Erythroblast (primary cell): ENCODE measurements around the gene NPFF.
"Not testable (repeated sequence)": the region's sequence is repeated elsewhere in the genome, so short reads cannot be mapped to it uniquely, and the experiment has no call there.

ENCODE experiments used
- DNase-seq, 2 experiments: peaks; one replicate each; lab custom pipeline; 2025; lab: John Stamatoyannopoulos, UW
- GATA1 ChIP-seq: IDR thresholded peaks from 2 replicates; pipeline ENCODE4 v1.6.1; 2011; ENCODE audit warnings: low read depth, mild to moderate bottlenecking, control low read depth, low read length, moderate library complexity
- POLR2A ChIP-seq: IDR thresholded peaks from 2 replicates; pipeline ENCODE4 v1.6.1; 2011; ENCODE audit warnings: mild to moderate bottlenecking, low read length

The NPFF gene

GRCh38 chr12:53506881-53507602 is at the start of gene NPFF:
Gene NPFF (minus strand): TSS chr12:53507484. CDS start chr12:53507474, 10 bp downstream.
- no peak for DNase-seq
- TF ChIP-seq POLR2A: no peak
- no peak for TF ChIP-seq GATA1

- no peak for TF ChIP-seq GATA1
- TF ChIP-seq POLR2A: no peak
- DNase-seq: no peak
Observed at GRCh38 chr12:53552361-53553327, 45.4 kb upstream of the NPFF start.

- TF ChIP-seq POLR2A (no peak), GATA1 (no peak)
- DNase-seq: no peak
Observed at GRCh38 chr12:53551889-53552291, 44.6 kb upstream of the NPFF start.

- no peak for DNase-seq
- TF ChIP-seq POLR2A (no peak), GATA1 (no peak)
Observed at GRCh38 chr12:53550595-53550994, 43.3 kb upstream of the NPFF start.

GRCh38 chr12:53550131-53550530 is 42.8 kb upstream of the NPFF start:
- DNase-seq: not testable (repeated sequence)

GRCh38 chr12:53548354-53548753 is 41.1 kb upstream of the NPFF start:
- not testable (repeated sequence) for DNase-seq

- peak; percentile 59 to 62 for DNase-seq
- TF ChIP-seq POLR2A (no peak), GATA1 (no peak)
Observed at GRCh38 chr12:53543539-53543938, 36.3 kb upstream of the NPFF start.

- no peak for TF ChIP-seq POLR2A
- TF ChIP-seq GATA1: no peak
Observed at GRCh38 chr12:53539526-53539925, 32.2 kb upstream of the NPFF start.

GRCh38 chr12:53538209-53538689 is 31.0 kb upstream of the NPFF start:
- no peak for DNase-seq
- TF ChIP-seq POLR2A (no peak), GATA1 (no peak)

More at GRCh38 chr12:53539526-53539925, 32.2 kb upstream of the NPFF start:
- DNase-seq: no peak

GRCh38 chr12:53536962-53537361 is 29.7 kb upstream of the NPFF start:
- no peak for TF ChIP-seq GATA1
- TF ChIP-seq POLR2A: no peak
- no peak for DNase-seq

- DNase-seq: no peak
- TF ChIP-seq POLR2A (no peak), GATA1 (no peak)
Observed at GRCh38 chr12:53533471-53533870, 26.2 kb upstream of the NPFF start.

GRCh38 chr12:53532524-53533445 is 25.5 kb upstream of the NPFF start:
- no peak for TF ChIP-seq POLR2A
- TF ChIP-seq GATA1: no peak
- DNase-seq: no peak

- no peak for DNase-seq
- TF ChIP-seq POLR2A (no peak), GATA1 (no peak)
Observed at GRCh38 chr12:53532021-53532420, 24.7 kb upstream of the NPFF start.

- TF ChIP-seq POLR2A (no peak), GATA1 (no peak)
- DNase-seq: no peak
Observed at GRCh38 chr12:53530920-53531319, 23.6 kb upstream of the NPFF start.
